Esophagus squamous epithelium (tissue), 5 donors: Measurements from ENCODE around the gene SUPT4H1. TPM values are rescaled to one million over a fixed set of nuclear protein-coding genes. Genes with fewer than 3 reads are reported as not detected.

Experiments used
- DNase-seq: peaks from one replicate; lab custom pipeline; 2025; lab: John Stamatoyannopoulos, UW
- H3K27ac ChIP-seq, 4 donors: fragments of 200-600 bp; sonication (generic); one replicate each; pipeline ENCODE4 v1.5.1; 2016 to 2019; ENCODE audit warnings: mild to moderate bottlenecking in 1 of 4
- H3K27me3 ChIP-seq, 4 donors: fragments of 200-600 bp; sonication (generic); 1 replicate in 3 of 4; 2 replicates in 1 of 4; pipeline versions ENCODE4 v1.5.1 to v1.6.0; 2017 to 2021; ENCODE audit warnings: antibody characterized with exemption in 1 of 4
- H3K36me3 ChIP-seq, 3 donors: fragments of 200-600 bp; sonication (generic); one replicate each; pipeline ENCODE4 v1.5.1; 2016 to 2019
- H3K4me1 ChIP-seq, 3 donors: fragments of 200-600 bp; sonication (generic); one replicate each; pipeline ENCODE4 v1.5.1; 2017 to 2019
- H3K4me3 ChIP-seq, 4 donors: fragments of 200-600 bp; sonication (generic); 1 replicate in 3 of 4; 2 replicates in 1 of 4; pipeline ENCODE4 v1.5.1; 2016 to 2019; ENCODE audit warnings: mild to moderate bottlenecking in 2 of 4, moderate library complexity in 1 of 4
- H3K9me3 ChIP-seq, 3 donors: fragments of 200-600 bp; sonication (generic); one replicate each; pipeline ENCODE4 v1.5.1; 2016 to 2019
- CTCF ChIP-seq, 6 experiments: fragments of 450-650 bp in 4 of 6; fragments of 200-600 bp in 2 of 6; sonication (generic) in 2 of 6; IDR thresholded peaks; one replicate each; pipeline ENCODE4 v1.5.1; 2016 to 2019; ENCODE audit warnings: antibody characterized with exemption in 6 of 6, mild to moderate bottlenecking in 4 of 6, moderate library complexity in 4 of 6
- POLR2A ChIP-seq, 4 donors: fragments of 450-650 bp; IDR thresholded peaks; one replicate each; pipeline ENCODE4 v1.6.1; 2017; ENCODE audit warnings: antibody characterized with exemption in 4 of 4, mild to moderate bottlenecking in 4 of 4, moderate library complexity in 3 of 4
- WGBS, 2 donors: methylation state at CpG; one replicate each; pipeline ENCODE4 v1.1.5; 2018; 5-methylcytosine and 5-hydroxymethylcytosine counted together
- intact Hi-C: fragments of 100-400 bp; cut with DNase I; formaldehyde crosslinking; loops from one replicate; pipeline ENCODE4 v1.15.0; 2022
- total RNA-seq, 4 donors: library from RNA; depleted of rRNA; stranded (reverse); fragments of >200 nt; gene quantifications; one replicate each; pipeline ENCODE4 v1.1.0, GENCODE V29; 2016
- donor health status: DM: yes; HTN: yes; CAD: no.

The SUPT4H1 gene
- total RNA-seq, 4 donors from 2014 or later, result 29.9 to 54.9 (median 37.0) TPM

- intact Hi-C loops, result loop anchor here (5.0 kb wide), 1 partner anchor 133 kb away; no protein-coding TSS in a partner anchor
- Histone ChIP-seq H3K36me3 (no peaks in the 10 kb centered on the region), H3K9me3 (no peaks in the 10 kb centered on the region), H3K4me3 (no peak overlapping the region), H3K27me3 (no peaks in the 10 kb centered on the region), H3K4me1 (peaks cover 0 to 5% (median 0%) of the 10 kb centered on the region in 3 donors), H3K27ac (no peak overlapping the region)
- DNase-seq, result no peak
- TF ChIP-seq CTCF (IDR thresholded peaks at IDR 0.05) (no peak), POLR2A (IDR thresholded peaks at IDR 0.05) (no peak)
- WGBS, 2 donors, result 81 to 98% methylated on average over 5 of the region's 6 CpGs
Observed at GRCh38 chr17:58314706-58315015, 37.3 kb downstream of the SUPT4H1 start.

GRCh38 chr17:58313815-58314705 is 37.9 kb downstream of the SUPT4H1 start:
- Histone ChIP-seq H3K36me3 (no peaks in the 10 kb centered on the region), H3K9me3 (no peaks in the 10 kb centered on the region), H3K27me3 (no peaks in the 10 kb centered on the region), H3K27ac (no peak overlapping the region), H3K4me1 (peaks cover 0 to 5% (median 0%) of the 10 kb centered on the region in 3 donors), H3K4me3 (no peak overlapping the region)
- WGBS, 2 donors, result 60 to 73% methylated on average over 7 of the region's 7 CpGs
- TF ChIP-seq CTCF (IDR thresholded peaks at IDR 0.05) (no peak), POLR2A (IDR thresholded peaks at IDR 0.05) (no peak)
- no peak for DNase-seq
- intact Hi-C loops, result no loop called here

- H3K36me3 ChIP-seq, result no peaks in the 10 kb centered on the region
- H3K4me1 ChIP-seq, result peaks cover 0 to 4% (median 0%) of the 10 kb centered on the region in 3 donors
- no peak overlapping the region for H3K4me3 ChIP-seq
- H3K27ac ChIP-seq, result no peak overlapping the region
- 33 to 44% methylated on average over 1 of the region's 1 CpG for WGBS, 2 donors
- no peak for DNase-seq
- intact Hi-C loops, result no loop called here
- no peaks in the 10 kb centered on the region for H3K9me3 ChIP-seq
- TF ChIP-seq CTCF (IDR thresholded peaks at IDR 0.05) (peak in 1 of 6 experiments; percentile 17), POLR2A (IDR thresholded peaks at IDR 0.05) (no peak)
- no peaks in the 10 kb centered on the region for H3K27me3 ChIP-seq
Observed at GRCh38 chr17:58312829-58313228, 39.2 kb downstream of the SUPT4H1 start.

- Histone ChIP-seq H3K9me3 (no peaks in the 10 kb centered on the region), H3K36me3 (no peaks in the 10 kb centered on the region), H3K27me3 (no peaks in the 10 kb centered on the region), H3K4me1 (no peaks in the 10 kb centered on the region), H3K27ac (no peak overlapping the region), H3K4me3 (no peak overlapping the region)
- intact Hi-C loops, result no loop called here
- no peak for DNase-seq
- 88% methylated on average over 5 of the region's 23 CpGs; no CpG with 5 or more reads in 1 of the 2 donors for WGBS, 2 donors
- TF ChIP-seq CTCF (IDR thresholded peaks at IDR 0.05) (no peak), POLR2A (IDR thresholded peaks at IDR 0.05) (no peak)
Observed at GRCh38 chr17:58312021-58312630, 39.9 kb downstream of the SUPT4H1 start.

- intact Hi-C loops, result no loop called here
- DNase-seq, result no peak
- no peaks in the 10 kb centered on the region for H3K27me3 ChIP-seq
- H3K4me1 ChIP-seq, result no peaks in the 10 kb centered on the region
- H3K9me3 ChIP-seq, result no peaks in the 10 kb centered on the region
- 85 to 100% methylated on average over 1 to 6 of the region's 9 CpGs for WGBS, 2 donors
- no peaks in the 10 kb centered on the region for H3K36me3 ChIP-seq
- H3K4me3 ChIP-seq, result no peak overlapping the region
- H3K27ac ChIP-seq, result no peak overlapping the region
- TF ChIP-seq POLR2A (IDR thresholded peaks at IDR 0.05) (no peak), CTCF (IDR thresholded peaks at IDR 0.05) (no peak)
Observed at GRCh38 chr17:58311429-58311894, 40.5 kb downstream of the SUPT4H1 start.
